ENCODE results near the gene TBATA. TPM values are rescaled to one million over a fixed set of nuclear protein-coding genes. Genes with fewer than 3 reads are reported as not detected.

Gene TBATA
- total RNA-seq, 1 donor from 2014 or later, result not detected

- Mint-ChIP-seq H3K4me3 (ENCODE audit: unreplicated experiment) (no peak overlapping the region), H3K27ac (ENCODE audit: unreplicated experiment) (no peak overlapping the region), H3K36me3 (ENCODE audit: low read depth) (no peaks in the 10 kb centered on the region), H3K4me1 (ENCODE audit: low read depth) (peaks cover 31% of the 10 kb centered on the region), H3K9me3 (ENCODE audit: low read depth) (no peaks in the 10 kb centered on the region), H3K27me3 (ENCODE audit: low read depth) (no peaks in the 10 kb centered on the region)
- DNase-seq (ENCODE audit: low spot score), result no peak
- TF ChIP-seq CTCF (IDR thresholded peaks at IDR 0.05), result no peak
Observed at GRCh38 chr10:70753026-70753663, 32.0 kb downstream of the TBATA start.

- Mint-ChIP-seq H3K9me3 (ENCODE audit: low read depth) (no peaks in the 10 kb centered on the region), H3K27me3 (ENCODE audit: low read depth) (no peaks in the 10 kb centered on the region), H3K4me3 (ENCODE audit: unreplicated experiment) (no peak overlapping the region), H3K4me1 (ENCODE audit: low read depth) (peaks cover 31% of the 10 kb centered on the region), H3K36me3 (ENCODE audit: low read depth) (no peaks in the 10 kb centered on the region), H3K27ac (ENCODE audit: unreplicated experiment) (no peak overlapping the region)
- no peak for TF ChIP-seq CTCF (IDR thresholded peaks at IDR 0.05)
- peak; percentile 67 for DNase-seq (ENCODE audit: low spot score)
Observed at GRCh38 chr10:70752571-70752970, 32.6 kb downstream of the TBATA start.

- H3K4me3 Mint-ChIP-seq (ENCODE audit: unreplicated experiment), result no peak overlapping the region
- peak; percentile 86 for DNase-seq (ENCODE audit: low spot score)
- peaks cover 30% of the 10 kb centered on the region for H3K4me1 Mint-ChIP-seq (ENCODE audit: low read depth)
- H3K27ac Mint-ChIP-seq (ENCODE audit: unreplicated experiment), result no peak overlapping the region
- H3K27me3 Mint-ChIP-seq (ENCODE audit: low read depth), result no peaks in the 10 kb centered on the region
- no peak for TF ChIP-seq CTCF (IDR thresholded peaks at IDR 0.05)
- no peaks in the 10 kb centered on the region for H3K36me3 Mint-ChIP-seq (ENCODE audit: low read depth)
- H3K9me3 Mint-ChIP-seq (ENCODE audit: low read depth), result no peaks in the 10 kb centered on the region
Observed at GRCh38 chr10:70751991-70752390, 33.2 kb downstream of the TBATA start.

GRCh38 chr10:70751356-70751755 is 33.8 kb downstream of the TBATA start:
- TF ChIP-seq CTCF (IDR thresholded peaks at IDR 0.05), result no peak
- H3K27ac Mint-ChIP-seq (ENCODE audit: unreplicated experiment), result no peak overlapping the region
- no peaks in the 10 kb centered on the region for H3K9me3 Mint-ChIP-seq (ENCODE audit: low read depth)
- H3K36me3 Mint-ChIP-seq (ENCODE audit: low read depth), result no peaks in the 10 kb centered on the region
- H3K27me3 Mint-ChIP-seq (ENCODE audit: low read depth), result no peaks in the 10 kb centered on the region
- DNase-seq (ENCODE audit: low spot score), result peak; percentile 75
- H3K4me1 Mint-ChIP-seq (ENCODE audit: low read depth), result peaks cover 28% of the 10 kb centered on the region
- H3K4me3 Mint-ChIP-seq (ENCODE audit: unreplicated experiment), result no peak overlapping the region

- TF ChIP-seq CTCF (IDR thresholded peaks at IDR 0.05), result no peak
- Mint-ChIP-seq H3K27me3 (ENCODE audit: low read depth) (no peaks in the 10 kb centered on the region), H3K4me3 (ENCODE audit: unreplicated experiment) (no peak overlapping the region), H3K9me3 (ENCODE audit: low read depth) (peaks cover 3% of the 10 kb centered on the region), H3K27ac (ENCODE audit: unreplicated experiment) (no peak overlapping the region), H3K36me3 (ENCODE audit: low read depth) (peaks cover 4% of the 10 kb centered on the region), H3K4me1 (ENCODE audit: low read depth) (peaks cover 22% of the 10 kb centered on the region)
- DNase-seq (ENCODE audit: low spot score), result peak; percentile 17
Observed at GRCh38 chr10:70750156-70750703, 34.9 kb downstream of the TBATA start.

Data from chondrocyte (in vitro differentiated cells).